WTC11 (cell line): ENCODE results near the gene GLG1. TPM values are rescaled to one million over a fixed set of nuclear protein-coding genes. Genes with fewer than 3 reads are reported as not detected.

Experiments used
- ATAC-seq: fragments of 200-7000 bp; cut with Tn5 transposase; 2 replicates; pipeline ENCODE4 v1.10.0; 2021; ENCODE audit warnings: mild to moderate bottlenecking, moderate library complexity
- CTCF ChIA-PET: fragments of 300-600 bp; sonication (Branson Sonifier 250); formaldehyde crosslinking; loops from one replicate; lab custom pipeline; 2021; ENCODE audit warnings: antibody characterized with exemption; lab: Charles Lee
- POLR2A ChIA-PET: fragments of 350-600 bp; sonication (Branson Sonifier 250); formaldehyde crosslinking; loops from one replicate; lab custom pipeline; 2021; ENCODE audit warnings: antibody characterized with exemption; lab: Charles Lee
- DNase-seq: peaks from one replicate; pipeline ENCODE4 v3.0.0; 2021; ENCODE audit warnings: low spot score
- H3K27ac Mint-ChIP-seq: 2 replicates; pipeline ENCODE4 v1.8.0; 2021; ENCODE audit warnings: mixed read lengths
- H3K27me3 Mint-ChIP-seq: 2 replicates; pipeline ENCODE4 v1.8.0; 2021; ENCODE audit warnings: low read depth, mild to moderate bottlenecking, moderate library complexity, mixed read lengths
- H3K36me3 Mint-ChIP-seq: 2 replicates; pipeline ENCODE4 v1.8.0; 2021; ENCODE audit warnings: mixed read lengths
- H3K4me1 Mint-ChIP-seq: 2 replicates; pipeline ENCODE4 v1.8.0; 2022; ENCODE audit warnings: mixed read lengths
- H3K4me3 Mint-ChIP-seq: 2 replicates; pipeline ENCODE4 v1.8.0; 2021; ENCODE audit warnings: mild to moderate bottlenecking, moderate library complexity, mixed read lengths
- H3K9me3 Mint-ChIP-seq: 2 replicates; pipeline ENCODE4 v1.8.0; 2021; ENCODE audit warnings: mixed read lengths
- E2F5 ChIP-seq: sonication (generic); formaldehyde crosslinking; IDR thresholded peaks from 2 replicates; pipeline ENCODE4 v1.8.1; 2022; ENCODE audit warnings: mild to moderate bottlenecking, moderate library complexity, missing genetic modification reagents
- FOXK1 ChIP-seq: sonication (generic); formaldehyde crosslinking; IDR thresholded peaks from 2 replicates; pipeline ENCODE4 v1.8.0; 2022; ENCODE audit warnings: mild to moderate bottlenecking, moderate library complexity, missing genetic modification reagents
- FOXP1 ChIP-seq: sonication (generic); formaldehyde crosslinking; IDR thresholded peaks from 2 replicates; pipeline ENCODE4 v1.8.0; 2022; ENCODE audit warnings: missing genetic modification reagents, mild to moderate bottlenecking, moderate library complexity, borderline replicate concordance
- GTF2I ChIP-seq: fragments of 250-450 bp; sonication (Bioruptor Pico); conservative IDR thresholded peaks from 2 replicates; pipeline ENCODE4 v1.4.0; 2021; ENCODE audit warnings: mild to moderate bottlenecking
- IRF2 ChIP-seq: sonication (generic); formaldehyde crosslinking; IDR thresholded peaks from 2 replicates; pipeline ENCODE4 v1.8.0; 2022; ENCODE audit warnings: low read depth, missing genetic modification reagents, borderline replicate concordance
- JAZF1 ChIP-seq: fragments of 250-450 bp; sonication (Bioruptor Pico); IDR thresholded peaks from 2 replicates; pipeline ENCODE4 v1.9.0; 2021; ENCODE audit warnings: moderate library complexity, mild to moderate bottlenecking, inconsistent platforms
- JUN ChIP-seq: sonication (generic); formaldehyde crosslinking; IDR thresholded peaks from 2 replicates; pipeline ENCODE4 v1.8.0; 2023; ENCODE audit warnings: mild to moderate bottlenecking, missing genetic modification reagents
- NFE2L1 ChIP-seq: sonication (generic); formaldehyde crosslinking; IDR thresholded peaks from 2 replicates; pipeline ENCODE4 v1.8.1; 2023; ENCODE audit warnings: missing genetic modification reagents
- NR3C1 ChIP-seq: sonication (generic); formaldehyde crosslinking; conservative IDR thresholded peaks from 2 replicates; pipeline ENCODE4 v1.8.1; 2023; ENCODE audit warnings: low read depth, mild to moderate bottlenecking, missing genetic modification reagents
- RELA ChIP-seq: sonication (generic); formaldehyde crosslinking; IDR thresholded peaks from 2 replicates; pipeline ENCODE4 v1.8.1; 2022; ENCODE audit warnings: missing genetic modification reagents, mild to moderate bottlenecking, borderline replicate concordance
- RORB ChIP-seq: fragments of 250-450 bp; sonication (Bioruptor Pico); IDR thresholded peaks from 2 replicates; pipeline ENCODE4 v1.9.0; 2021; ENCODE audit warnings: mild to moderate bottlenecking
- SP1 ChIP-seq: sonication (generic); formaldehyde crosslinking; conservative IDR thresholded peaks from 2 replicates; pipeline ENCODE4 v1.8.1; 2022; ENCODE audit warnings: missing genetic modification reagents
- TCF7 ChIP-seq: sonication (generic); formaldehyde crosslinking; IDR thresholded peaks from 2 replicates; pipeline ENCODE4 v1.8.0; 2022; ENCODE audit warnings: mild to moderate bottlenecking, low read depth, missing genetic modification reagents, moderate library complexity
- TEAD1 ChIP-seq: sonication (generic); formaldehyde crosslinking; IDR thresholded peaks from 2 replicates; pipeline ENCODE4 v1.8.0; 2022; ENCODE audit warnings: mild to moderate bottlenecking, missing genetic modification reagents
- TEAD4 ChIP-seq: sonication (generic); formaldehyde crosslinking; IDR thresholded peaks from 2 replicates; pipeline ENCODE4 v1.8.0; 2022; ENCODE audit warnings: mild to moderate bottlenecking, missing genetic modification reagents
- ZBTB43 ChIP-seq: sonication (generic); formaldehyde crosslinking; IDR thresholded peaks from 2 replicates; pipeline ENCODE4 v1.8.1; 2023; ENCODE audit warnings: mild to moderate bottlenecking, missing genetic modification reagents
- ZNF263 ChIP-seq: sonication (generic); formaldehyde crosslinking; IDR thresholded peaks from 2 replicates; pipeline ENCODE4 v1.8.1; 2022; ENCODE audit warnings: low read depth, mild to moderate bottlenecking, moderate library complexity, missing genetic modification reagents
- total RNA-seq: library from RNA; stranded (reverse); gene quantifications from 3 replicates; pipeline ENCODE4 v1.2.3, GENCODE V29; 2021
- TF ChIP-seq, protein P1 (sequence below): fragments of 200-600 bp; IDR thresholded peaks from 2 replicates; pipeline ENCODE4 v1.8.0; 2022; ENCODE audit warnings: antibody characterized with exemption
- TF ChIP-seq, protein P2 (sequence below): fragments of 250-450 bp; sonication (Bioruptor Pico); conservative IDR thresholded peaks from 2 replicates; pipeline ENCODE4 v1.9.0; 2021; ENCODE audit warnings: mild to moderate bottlenecking
- TF ChIP-seq, protein P3 (sequence below): sonication (generic); formaldehyde crosslinking; IDR thresholded peaks from 2 replicates; pipeline ENCODE4 v1.8.1; 2022; ENCODE audit warnings: low read depth, missing genetic modification reagents, borderline replicate concordance
- TF ChIP-seq, protein P4 (sequence below): sonication (generic); formaldehyde crosslinking; conservative IDR thresholded peaks from 2 replicates; pipeline ENCODE4 v1.8.1; 2022; ENCODE audit warnings: mild to moderate bottlenecking, missing genetic modification reagents

Gene GLG1
- total RNA-seq, 1 experiment from 2014 or later, result 156 TPM

- TF ChIP-seq, protein P1, sequence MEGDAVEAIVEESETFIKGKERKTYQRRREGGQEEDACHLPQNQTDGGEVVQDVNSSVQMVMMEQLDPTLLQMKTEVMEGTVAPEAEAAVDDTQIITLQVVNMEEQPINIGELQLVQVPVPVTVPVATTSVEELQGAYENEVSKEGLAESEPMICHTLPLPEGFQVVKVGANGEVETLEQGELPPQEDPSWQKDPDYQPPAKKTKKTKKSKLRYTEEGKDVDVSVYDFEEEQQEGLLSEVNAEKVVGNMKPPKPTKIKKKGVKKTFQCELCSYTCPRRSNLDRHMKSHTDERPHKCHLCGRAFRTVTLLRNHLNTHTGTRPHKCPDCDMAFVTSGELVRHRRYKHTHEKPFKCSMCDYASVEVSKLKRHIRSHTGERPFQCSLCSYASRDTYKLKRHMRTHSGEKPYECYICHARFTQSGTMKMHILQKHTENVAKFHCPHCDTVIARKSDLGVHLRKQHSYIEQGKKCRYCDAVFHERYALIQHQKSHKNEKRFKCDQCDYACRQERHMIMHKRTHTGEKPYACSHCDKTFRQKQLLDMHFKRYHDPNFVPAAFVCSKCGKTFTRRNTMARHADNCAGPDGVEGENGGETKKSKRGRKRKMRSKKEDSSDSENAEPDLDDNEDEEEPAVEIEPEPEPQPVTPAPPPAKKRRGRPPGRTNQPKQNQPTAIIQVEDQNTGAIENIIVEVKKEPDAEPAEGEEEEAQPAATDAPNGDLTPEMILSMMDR, result no peak
- TF ChIP-seq JAZF1 (CRISPR knock-in tag) (no peak), FOXP1 (CRISPR knock-in tag) (no peak), FOXK1 (no peak), TEAD1 (CRISPR knock-in tag) (no peak), E2F5 (CRISPR knock-in tag) (no peak), JUN (no peak)
These were observed 522 bp upstream of the GLG1 start (continued) for GRCh38 chr16:74607310-74607961.

DNA sequence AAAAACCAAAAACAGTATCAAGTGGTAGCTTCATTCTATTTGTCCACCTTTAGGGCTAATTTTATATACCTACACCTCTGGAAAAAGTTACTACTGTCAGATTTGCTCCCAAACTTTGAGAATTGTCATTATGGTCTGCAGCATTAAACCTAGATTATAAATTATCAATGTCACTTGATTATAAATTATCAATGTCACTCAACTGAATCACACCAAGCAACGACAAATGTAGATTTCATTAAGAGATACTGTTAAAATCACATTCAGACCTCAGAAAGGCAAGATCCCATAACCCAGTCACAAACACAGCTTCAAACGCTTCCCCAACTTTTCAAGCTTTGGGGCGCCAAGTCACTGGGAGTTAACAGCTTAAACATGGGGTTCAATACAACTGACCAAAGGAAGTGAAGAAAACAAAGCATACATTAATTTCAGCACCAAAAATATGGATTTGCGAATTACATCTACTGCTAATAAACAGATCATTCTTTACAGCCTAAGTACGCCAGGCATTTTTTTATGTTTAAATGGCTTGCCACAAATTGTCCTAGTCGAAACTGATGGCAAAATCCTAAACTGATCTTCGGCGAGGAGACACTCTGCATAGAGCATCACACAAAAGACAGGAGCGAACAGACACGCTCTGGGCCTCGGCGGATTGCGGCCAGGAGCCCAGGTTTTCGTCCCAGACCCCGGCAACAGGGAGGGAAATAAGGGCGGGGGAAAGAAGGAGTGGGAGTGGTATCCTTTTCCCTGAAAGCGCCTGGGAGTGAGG is 981 bp downstream of the GLG1 start:
- ATAC-seq, result peak; percentile 4
- H3K4me1 Mint-ChIP-seq, result peaks cover 50% of the 10 kb centered on the region
- H3K27me3 Mint-ChIP-seq, result no peaks in the 10 kb centered on the region
- ChIA-PET POLR2A (interaction anchor here (1.2 to 2.2 kb wide), 3 partner anchors 13 to 60 kb away, joined by 3 to 8 read pairs (median 4); partner anchors contain the start of gene RFWD3), CTCF (interaction anchor here (0.6 to 1.0 kb wide), 2 partner anchors 61 to 97 kb away, joined by 6 read pairs; partner anchors contain the start of gene RFWD3)
- H3K9me3 Mint-ChIP-seq, result no peaks in the 10 kb centered on the region
- H3K36me3 Mint-ChIP-seq, result peaks cover 3% of the 10 kb centered on the region; the same call in 1 of the 2 replicates
- no peak for DNase-seq
- TF ChIP-seq TCF7 (CRISPR knock-in tag), result no peak
- TF ChIP-seq NFE2L1, result peak; percentile 25; the same call in 1 of the 2 replicates
- H3K27ac Mint-ChIP-seq, result peak overlapping the region; percentile 78
- peak overlapping the region; percentile 86 for H3K4me3 Mint-ChIP-seq

- no peak for ATAC-seq
- POLR2A ChIA-PET, result no interaction called here
- H3K4me1 Mint-ChIP-seq, result peaks cover 52% of the 10 kb centered on the region
- peaks cover 3% of the 10 kb centered on the region; the same call in 1 of the 2 replicates for H3K36me3 Mint-ChIP-seq
- no peaks in the 10 kb centered on the region for H3K9me3 Mint-ChIP-seq
- CTCF ChIA-PET, result interaction anchor here (1.0 kb wide), 1 partner anchor 62 kb away, joined by 6 read pairs; the partner anchor contains the start of gene RFWD3
- H3K27me3 Mint-ChIP-seq, result no peaks in the 10 kb centered on the region
- peak overlapping the region; percentile 76; the same call in 1 of the 2 replicates for H3K27ac Mint-ChIP-seq
- no peak for DNase-seq
- H3K4me3 Mint-ChIP-seq, result peak overlapping the region; percentile 86
- no peak for TF ChIP-seq IRF2 (CRISPR knock-in tag)
- TF ChIP-seq, protein P2, sequence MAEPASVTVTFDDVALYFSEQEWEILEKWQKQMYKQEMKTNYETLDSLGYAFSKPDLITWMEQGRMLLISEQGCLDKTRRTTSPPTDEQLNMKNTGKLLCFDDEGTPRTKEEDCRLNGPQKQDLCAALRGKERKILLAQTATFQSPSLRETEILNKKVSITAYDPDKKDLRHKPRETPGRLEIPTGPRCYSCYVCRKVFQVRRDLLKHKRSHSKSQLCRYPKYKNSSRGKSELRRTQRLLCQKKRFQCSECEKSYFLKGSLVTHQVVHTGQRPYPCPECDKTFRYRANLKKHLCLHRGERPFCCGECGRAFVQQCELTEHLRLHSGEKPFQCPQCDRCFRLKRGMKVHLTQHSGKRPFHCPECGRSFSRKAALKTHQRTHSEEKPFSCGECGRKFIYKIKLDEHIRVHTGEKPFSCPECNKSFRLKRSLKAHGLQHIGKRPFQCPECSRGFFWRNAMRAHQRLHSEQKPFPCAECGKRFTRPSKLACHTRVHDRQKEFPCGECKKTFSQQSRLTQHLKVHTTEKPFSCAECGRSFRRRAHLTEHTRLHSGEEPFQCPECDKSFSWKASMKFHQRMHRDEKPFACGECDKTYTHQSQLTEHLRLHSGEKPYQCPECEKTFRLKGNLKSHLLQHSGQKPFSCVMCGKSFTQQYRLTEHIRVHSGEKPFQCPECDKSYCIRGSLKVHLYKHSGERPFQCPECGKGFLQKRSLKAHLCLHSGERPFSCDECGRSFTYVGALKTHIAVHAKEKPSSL, result no peak
- no peak for TF ChIP-seq SP1 (CRISPR knock-in tag)
- TF ChIP-seq RORB (CRISPR knock-in tag), result no peak
- TF ChIP-seq ZBTB43 (CRISPR knock-in tag), result no peak
- no peak for TF ChIP-seq TEAD4 (CRISPR knock-in tag)
- TF ChIP-seq RELA (CRISPR knock-in tag), result no peak
- no peak for TF ChIP-seq GTF2I (CRISPR knock-in tag)
- TF ChIP-seq, protein P3, sequence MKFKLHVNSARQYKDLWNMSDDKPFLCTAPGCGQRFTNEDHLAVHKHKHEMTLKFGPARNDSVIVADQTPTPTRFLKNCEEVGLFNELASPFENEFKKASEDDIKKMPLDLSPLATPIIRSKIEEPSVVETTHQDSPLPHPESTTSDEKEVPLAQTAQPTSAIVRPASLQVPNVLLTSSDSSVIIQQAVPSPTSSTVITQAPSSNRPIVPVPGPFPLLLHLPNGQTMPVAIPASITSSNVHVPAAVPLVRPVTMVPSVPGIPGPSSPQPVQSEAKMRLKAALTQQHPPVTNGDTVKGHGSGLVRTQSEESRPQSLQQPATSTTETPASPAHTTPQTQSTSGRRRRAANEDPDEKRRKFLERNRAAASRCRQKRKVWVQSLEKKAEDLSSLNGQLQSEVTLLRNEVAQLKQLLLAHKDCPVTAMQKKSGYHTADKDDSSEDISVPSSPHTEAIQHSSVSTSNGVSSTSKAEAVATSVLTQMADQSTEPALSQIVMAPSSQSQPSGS (CRISPR knock-in tag), result no peak
- no peak for TF ChIP-seq ZNF263 (CRISPR knock-in tag)
- no peak for TF ChIP-seq NR3C1 (CRISPR knock-in tag)
- TF ChIP-seq, protein P4, sequence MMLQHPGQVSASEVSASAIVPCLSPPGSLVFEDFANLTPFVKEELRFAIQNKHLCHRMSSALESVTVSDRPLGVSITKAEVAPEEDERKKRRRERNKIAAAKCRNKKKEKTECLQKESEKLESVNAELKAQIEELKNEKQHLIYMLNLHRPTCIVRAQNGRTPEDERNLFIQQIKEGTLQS (CRISPR knock-in tag), result no peak
These were observed 1.6 kb downstream of the GLG1 start for GRCh38 chr16:74605332-74605731.
